SK-N-SH (cell line): ENCODE data around the gene UQCRC1. TPM values are rescaled to one million over a fixed set of nuclear protein-coding genes. Genes with fewer than 3 reads are reported as not detected.

ENCODE experiments used
- CTCF ChIA-PET: fragments of 300-600, 350-600 bp; formaldehyde crosslinking; extraction: SDS; loops from one replicate; lab custom pipeline; 2021; lab: Yijun Ruan, JAX
- POLR2A ChIA-PET: fragments of 350-600 bp; sonication (Branson Sonifier 250); formaldehyde crosslinking; extraction: SDS; loops from one replicate; lab custom pipeline; 2020; ENCODE audit warnings: antibody characterized with exemption, inconsistent platforms; lab: Yijun Ruan, JAX
- DNase-seq: peaks from one replicate; pipeline ENCODE4 v3.0.0; 2012
- H2AFZ ChIP-seq: fragments of 200-600 bp; sonication (generic); 2 replicates; pipeline ENCODE4 v1.8.1; 2016; ENCODE audit warnings: antibody characterized with exemption, mild to moderate bottlenecking, low read depth
- H3F3A ChIP-seq: fragments of 200-600 bp; sonication (generic); replicated peaks from 2 replicates; pipeline ENCODE3; 2016; ENCODE audit warnings: antibody characterized with exemption, mild to moderate bottlenecking; ENCODE audit not compliant: insufficient read depth
- H3K27ac ChIP-seq, 2 experiments: fragments of 200-500 bp in 1 of 2; fragments of 200-600 bp in 1 of 2; sonication (Bioruptor generic) in 1 of 2; sonication (generic), shearing (Covaris generic) in 1 of 2; 2 replicates each; pipeline versions ENCODE4 v1.5.1 to v1.6.1; 2014 to 2016; ENCODE audit warnings: low read depth in 2 of 2, inconsistent platforms in 1 of 2, low read length in 1 of 2, mild to moderate bottlenecking in 1 of 2, mixed read lengths in 1 of 2
- H3K27me3 ChIP-seq: fragments of 200-600 bp; sonication (generic), shearing (Covaris generic); 2 replicates; pipeline ENCODE4 v1.6.1; 2016; ENCODE audit warnings: mixed run types; ENCODE audit not compliant: insufficient read depth
- H3K36me3 ChIP-seq, 2 experiments: fragments of 200-500 bp in 1 of 2; fragments of 200-600 bp in 1 of 2; sonication (Bioruptor generic) in 1 of 2; sonication (generic) in 1 of 2; replicated peaks in 1 of 2; 2 replicates each; pipeline versions ENCODE3 to v1.5.1; 2014 to 2016; ENCODE audit warnings: low read length in 1 of 2, mild to moderate bottlenecking in 1 of 2; ENCODE audit not compliant: insufficient read depth in 2 of 2, control insufficient read depth in 1 of 2
- H3K4me1 ChIP-seq, 2 experiments: fragments of 200-500 bp in 1 of 2; fragments of 200-600 bp in 1 of 2; sonication (Bioruptor generic) in 1 of 2; sonication (generic), shearing (Covaris generic) in 1 of 2; 2 replicates each; pipeline versions ENCODE4 v1.5.1 to v1.6.1; 2014 to 2016; ENCODE audit warnings: low read depth in 1 of 2, low read length in 1 of 2, mixed run types in 1 of 2; ENCODE audit not compliant: insufficient read depth in 2 of 2, control insufficient read depth in 1 of 2
- H3K4me2 ChIP-seq: fragments of 200-600 bp; sonication (generic), shearing (Covaris generic); 2 replicates; pipeline ENCODE4 v1.6.1; 2017; ENCODE audit warnings: mixed run types
- H3K4me3 ChIP-seq, 2 experiments: fragments of 200-500 bp in 1 of 2; fragments of 200-600 bp in 1 of 2; sonication (Bioruptor generic) in 1 of 2; sonication (generic), shearing (Covaris generic) in 1 of 2; 2 replicates each; pipeline versions ENCODE4 v1.5.1 to v1.8.1; 2014 to 2016; ENCODE audit warnings: low read depth in 2 of 2, inconsistent platforms in 1 of 2, low read length in 1 of 2, mild to moderate bottlenecking in 1 of 2, mixed read lengths in 1 of 2, moderate library complexity in 1 of 2
- H3K79me2 ChIP-seq: fragments of 200-600 bp; sonication (generic); 2 replicates; pipeline ENCODE4 v1.8.1; 2017; ENCODE audit warnings: mild to moderate bottlenecking; ENCODE audit not compliant: insufficient read depth
- H3K9ac ChIP-seq: fragments of 200-600 bp; sonication (generic); 2 replicates; pipeline ENCODE4 v1.6.1; 2017; ENCODE audit warnings: mixed run types
- H3K9me2 ChIP-seq: fragments of 200-600 bp; sonication (generic); 2 replicates; pipeline ENCODE4 v1.6.1; 2017; ENCODE audit warnings: mixed run types
- H3K9me3 ChIP-seq: fragments of 200-600 bp; sonication (generic); 2 replicates; pipeline ENCODE4 v1.6.1; 2017; ENCODE audit warnings: mixed run types, mild to moderate bottlenecking, moderate library complexity
- H4K20me1 ChIP-seq: fragments of 200-600 bp; sonication (generic); 2 replicates; pipeline ENCODE4 v1.6.1; 2017; ENCODE audit warnings: mild to moderate bottlenecking, mixed run types; ENCODE audit not compliant: insufficient read depth
- CHD2 ChIP-seq: fragments of 150-350 bp; IDR thresholded peaks from 2 replicates; pipeline ENCODE4 v1.6.1; 2018; ENCODE audit warnings: low read length; ENCODE audit not compliant: partially characterized antibody
- CTCF ChIP-seq: fragments of 200-600 bp; sonication (generic); IDR thresholded peaks from 2 replicates; pipeline ENCODE4 v1.6.1; 2017; ENCODE audit warnings: antibody characterized with exemption, mild to moderate bottlenecking, moderate library complexity
- EZH2phosphoT487 ChIP-seq: fragments of 200-600 bp; sonication (generic); IDR thresholded peaks from 2 replicates; pipeline ENCODE4 v1.6.1; 2017; ENCODE audit warnings: low read depth, mixed run types, mild to moderate bottlenecking, antibody characterized with exemption, moderate library complexity, borderline replicate concordance
- FOXJ3 ChIP-seq: sonication (generic); formaldehyde crosslinking; IDR thresholded peaks from 2 replicates; pipeline ENCODE4 v1.5.1; 2020; ENCODE audit warnings: mild to moderate bottlenecking, missing genetic modification reagents
- GATA2 ChIP-seq: sonication (generic); formaldehyde crosslinking; IDR thresholded peaks from 2 replicates; pipeline ENCODE4 v1.5.0; 2020; ENCODE audit warnings: mild to moderate bottlenecking, missing genetic modification reagents
- MEF2A ChIP-seq: IDR thresholded peaks from 2 replicates; pipeline ENCODE4 v1.4.0; 2012; ENCODE audit warnings: low read depth, borderline replicate concordance
- NRF1 ChIP-seq: IDR thresholded peaks from 2 replicates; pipeline ENCODE4 v1.6.1; 2012; ENCODE audit warnings: low read depth, mild to moderate bottlenecking, low read length
- PBX3 ChIP-seq: IDR thresholded peaks from 2 replicates; pipeline ENCODE4; 2012
- RFX5 ChIP-seq: IDR thresholded peaks from 2 replicates; pipeline ENCODE4 v1.6.1; 2012; ENCODE audit warnings: mild to moderate bottlenecking, improper control_type of control experiment, low read length
- SMC3 ChIP-seq: IDR thresholded peaks from 2 replicates; pipeline ENCODE4 v1.6.1; 2012; ENCODE audit warnings: low read depth, low read length, improper control_type of control experiment
- TAF1 ChIP-seq: IDR thresholded peaks from 2 replicates; pipeline ENCODE4 v1.6.1; 2012; ENCODE audit warnings: low read depth, mild to moderate bottlenecking, low read length, moderate library complexity, borderline replicate concordance
- TCF12 ChIP-seq: IDR thresholded peaks from 2 replicates; pipeline ENCODE4 v1.4.0; 2012
- YY1 ChIP-seq: IDR thresholded peaks from 2 replicates; pipeline ENCODE4 v1.4.0; 2012; ENCODE audit warnings: low read depth, mild to moderate bottlenecking
- ZBTB33 ChIP-seq: IDR thresholded peaks from 2 replicates; pipeline ENCODE4 v1.4.0; 2012; ENCODE audit warnings: low read depth, borderline replicate concordance
- WGBS: methylation state at CpG from one replicate; pipeline ENCODE4 v1.1.6; 2017; ENCODE audit warnings: low lambda C conversion rate; 5-methylcytosine and 5-hydroxymethylcytosine counted together
- polyA plus RNA-seq, 3 experiments: library from polyadenylated mRNA; depleted of rRNA; stranded (reverse); fragments of >200 nt; gene quantifications; 2 replicates each; pipeline ENCODE4 v1.2.3, GENCODE V29; 2012

UQCRC1 gene
- polyA plus RNA-seq, 1 of the 3 experiments (the other 2 are of a cell fraction) = 284 TPM

- no peak for TF ChIP-seq YY1
- no peak for TF ChIP-seq GATA2 (CRISPR knock-in tag)
- TF ChIP-seq FOXJ3 (CRISPR knock-in tag) = no peak
- no peak for TF ChIP-seq PBX3
These were observed 18.0 kb downstream of the UQCRC1 start (continued) for GRCh38 chr3:48591436-48591835.

- Histone ChIP-seq H3K27ac (no peak overlapping the region), H3K4me3 (no peak overlapping the region), H2AFZ (no peak overlapping the region), H3K79me2 (no peaks in the 10 kb centered on the region)
- WGBS = 98% methylated on average over 13 of the region's 15 CpGs
- DNase-seq = no peak
- TF ChIP-seq SMC3 (no peak), YY1 (no peak), NRF1 (no peak), CHD2 (no peak), MEF2A (no peak), TCF12 (no peak), EZH2phosphoT487 (no peak), ZBTB33 (no peak), RFX5 (no peak), TAF1 (no peak), CTCF (no peak)
- TF ChIP-seq, all 33 proteins: peak for 0
- Histone ChIP-seq H3K27me3 (no peaks in the 10 kb centered on the region), H3K36me3 (no peaks in the 10 kb centered on the region), H3K9ac (no peak overlapping the region), H4K20me1 (no peaks in the 10 kb centered on the region), H3K4me2 (no peak overlapping the region), H3F3A (no peaks in the 10 kb centered on the region), H3K9me3 (no peaks in the 10 kb centered on the region), H3K4me1 (no peaks in the 10 kb centered on the region), H3K9me2 (no peaks in the 10 kb centered on the region)
- ChIA-PET CTCF (interaction anchor here (0.6 kb wide), 1 partner anchor 152 kb away, joined by 3 read pairs; no protein-coding TSS in a partner anchor), POLR2A (no interaction called here)
These were observed 21.2 kb downstream of the UQCRC1 start for GRCh38 chr3:48588230-48588629.
